OCI-LY1 (cell line): ENCODE measurements around the gene KCNMB2.

ENCODE experiments used
- H2AFZ ChIP-seq: fragments of 200-600 bp; sonication (generic), shearing (Covaris generic); 2 replicates; pipeline ENCODE4 v1.6.0; 2014; ENCODE audit warnings: antibody characterized with exemption, mild to moderate bottlenecking, low read length
- H3F3A ChIP-seq: fragments of 200-600 bp; sonication (generic), shearing (Covaris generic); 2 replicates; pipeline ENCODE4 v1.6.0; 2014; ENCODE audit warnings: mild to moderate bottlenecking, antibody characterized with exemption, low read length, moderate library complexity; ENCODE audit not compliant: insufficient read depth
- H3K27ac ChIP-seq: fragments of 200-600 bp; sonication (generic); 2 replicates; pipeline ENCODE4 v1.5.1; 2014; ENCODE audit warnings: low read length, mixed run types, mild to moderate bottlenecking, low read depth; ENCODE audit not compliant: poor library complexity, severe bottlenecking
- H3K27me3 ChIP-seq: fragments of 200-600 bp; sonication (generic); 2 replicates; pipeline ENCODE4 v1.6.0; 2014; ENCODE audit warnings: antibody characterized with exemption, mild to moderate bottlenecking, low read length, moderate library complexity; ENCODE audit not compliant: insufficient read depth
- H3K36me3 ChIP-seq: fragments of 200-600 bp; sonication (generic); 2 replicates; pipeline ENCODE4 v1.6.1; 2014; ENCODE audit warnings: mild to moderate bottlenecking, antibody characterized with exemption, low read length, moderate library complexity, mixed read lengths; ENCODE audit not compliant: insufficient read depth
- H3K4me1 ChIP-seq: fragments of 200-600 bp; sonication (generic); 2 replicates; pipeline ENCODE4 v1.5.1; 2014; ENCODE audit warnings: mild to moderate bottlenecking, low read length, moderate library complexity; ENCODE audit not compliant: insufficient read depth, severe bottlenecking
- H3K4me2 ChIP-seq: fragments of 200-600 bp; sonication (generic), shearing (Covaris generic); 2 replicates; pipeline ENCODE4 v1.6.1; 2014; ENCODE audit warnings: low read length
- H3K4me3 ChIP-seq: fragments of 200-600 bp; sonication (generic); 2 replicates; pipeline ENCODE4 v1.5.1; 2014; ENCODE audit warnings: low read length, low read depth, mild to moderate bottlenecking, mixed read lengths; ENCODE audit not compliant: poor library complexity, severe bottlenecking
- H3K79me2 ChIP-seq: fragments of 200-600 bp; shearing (Covaris generic); 2 replicates; pipeline ENCODE4 v1.6.1; 2016; ENCODE audit warnings: mixed run types, low read length, mixed read lengths; ENCODE audit not compliant: insufficient read depth
- H3K9ac ChIP-seq: fragments of 200-600 bp; sonication (generic), shearing (Covaris generic); 2 replicates; pipeline ENCODE4 v1.6.1; 2014; ENCODE audit warnings: mild to moderate bottlenecking, low read length, mixed read lengths
- H3K9me2 ChIP-seq: fragments of 200-600 bp; sonication (generic), shearing (Covaris generic); 2 replicates; pipeline ENCODE4 v1.6.1; 2014; ENCODE audit warnings: low read depth, mild to moderate bottlenecking, low read length, mixed read lengths
- H3K9me3 ChIP-seq: fragments of 200-600 bp; shearing (Covaris generic); 2 replicates; pipeline ENCODE4 v1.6.1; 2014; ENCODE audit warnings: low read length, mixed read lengths
- H4K20me1 ChIP-seq: fragments of 200-600 bp; sonication (generic), shearing (Covaris generic); 2 replicates; pipeline ENCODE4 v1.6.0; 2016; ENCODE audit warnings: mild to moderate bottlenecking, low read length; ENCODE audit not compliant: insufficient read depth
- EZH2 ChIP-seq: fragments of 200-600 bp; sonication (generic), shearing (Covaris generic); IDR thresholded peaks from 2 replicates; pipeline ENCODE4 v1.8.0; 2017; ENCODE audit warnings: borderline replicate concordance, mixed run types, mild to moderate bottlenecking, antibody characterized with exemption, low read length, moderate library complexity, mixed read lengths
- TF ChIP-seq, protein P1 (sequence below): fragments of 200-600 bp; sonication (generic), shearing (Covaris generic); IDR thresholded peaks from 2 replicates; pipeline ENCODE4 v1.5.1; 2017; ENCODE audit warnings: mild to moderate bottlenecking, antibody characterized with exemption, low read length, moderate library complexity, mixed read lengths

KCNMB2 gene

DNA sequence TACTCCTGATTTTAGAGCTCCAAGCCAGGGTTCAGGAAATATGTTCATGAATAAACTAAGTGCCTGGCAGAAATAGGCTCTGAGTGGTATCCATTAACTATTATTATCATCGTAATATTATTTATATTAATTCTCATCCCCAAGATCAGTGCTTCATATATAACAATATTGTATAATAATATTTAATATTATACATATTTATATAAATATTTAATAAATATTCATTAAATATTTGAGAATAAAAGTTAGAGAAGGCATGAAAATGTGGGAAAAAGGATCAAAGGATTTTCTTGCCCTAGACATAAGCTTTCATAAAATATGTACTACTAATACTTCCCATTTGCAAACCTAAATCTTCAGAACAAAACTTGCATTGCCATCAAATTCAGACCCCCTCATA lies 338.9 kb downstream of the KCNMB2 start:
- H3F3A ChIP-seq, result no peaks in the 10 kb centered on the region

DNA sequence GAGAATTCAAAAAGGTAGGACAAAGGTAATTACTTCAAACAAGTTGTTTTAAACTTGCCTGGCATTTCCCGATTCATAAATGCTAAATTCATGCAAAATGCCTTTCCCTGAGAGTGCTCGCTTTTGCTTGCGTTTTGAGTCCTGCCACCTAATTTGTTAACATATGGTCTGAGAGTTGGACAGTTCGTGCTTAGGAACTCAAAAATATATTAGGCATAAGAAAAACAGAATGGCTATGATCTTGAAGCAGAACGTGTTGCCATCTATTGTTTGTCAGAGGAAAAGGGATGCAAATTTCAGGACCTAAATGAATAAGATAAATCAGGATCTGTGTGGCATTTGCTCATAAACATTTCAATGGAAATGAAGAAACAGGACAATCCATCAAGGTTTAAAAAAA lies 339.6 kb downstream of the KCNMB2 start:
- no peaks in the 10 kb centered on the region for H3F3A ChIP-seq
- H3K4me1 ChIP-seq, result no peaks in the 10 kb centered on the region
- H2AFZ ChIP-seq, result no peak overlapping the region
- no peak overlapping the region for H3K4me3 ChIP-seq
- no peak overlapping the region for H3K9ac ChIP-seq
- no peaks in the 10 kb centered on the region for H3K9me2 ChIP-seq
- no peaks in the 10 kb centered on the region for H3K36me3 ChIP-seq
- TF ChIP-seq, protein P1, sequence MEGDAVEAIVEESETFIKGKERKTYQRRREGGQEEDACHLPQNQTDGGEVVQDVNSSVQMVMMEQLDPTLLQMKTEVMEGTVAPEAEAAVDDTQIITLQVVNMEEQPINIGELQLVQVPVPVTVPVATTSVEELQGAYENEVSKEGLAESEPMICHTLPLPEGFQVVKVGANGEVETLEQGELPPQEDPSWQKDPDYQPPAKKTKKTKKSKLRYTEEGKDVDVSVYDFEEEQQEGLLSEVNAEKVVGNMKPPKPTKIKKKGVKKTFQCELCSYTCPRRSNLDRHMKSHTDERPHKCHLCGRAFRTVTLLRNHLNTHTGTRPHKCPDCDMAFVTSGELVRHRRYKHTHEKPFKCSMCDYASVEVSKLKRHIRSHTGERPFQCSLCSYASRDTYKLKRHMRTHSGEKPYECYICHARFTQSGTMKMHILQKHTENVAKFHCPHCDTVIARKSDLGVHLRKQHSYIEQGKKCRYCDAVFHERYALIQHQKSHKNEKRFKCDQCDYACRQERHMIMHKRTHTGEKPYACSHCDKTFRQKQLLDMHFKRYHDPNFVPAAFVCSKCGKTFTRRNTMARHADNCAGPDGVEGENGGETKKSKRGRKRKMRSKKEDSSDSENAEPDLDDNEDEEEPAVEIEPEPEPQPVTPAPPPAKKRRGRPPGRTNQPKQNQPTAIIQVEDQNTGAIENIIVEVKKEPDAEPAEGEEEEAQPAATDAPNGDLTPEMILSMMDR, result no peak
- TF ChIP-seq EZH2, result no peak
- H3K27me3 ChIP-seq, result no peaks in the 10 kb centered on the region
- H4K20me1 ChIP-seq, result no peaks in the 10 kb centered on the region
- H3K4me2 ChIP-seq, result no peak overlapping the region
- H3K9me3 ChIP-seq, result no peaks in the 10 kb centered on the region
- H3K79me2 ChIP-seq, result no peaks in the 10 kb centered on the region
- no peak overlapping the region for H3K27ac ChIP-seq

More for the DNA sequence above, 338.9 kb downstream of the KCNMB2 start:
- Histone ChIP-seq H3K79me2 (no peaks in the 10 kb centered on the region), H3K9me3 (no peaks in the 10 kb centered on the region), H3K4me1 (no peaks in the 10 kb centered on the region), H3K27me3 (no peaks in the 10 kb centered on the region), H3K27ac (no peak overlapping the region), H3K9me2 (no peaks in the 10 kb centered on the region), H3K4me2 (no peak overlapping the region), H4K20me1 (no peaks in the 10 kb centered on the region), H3K9ac (no peak overlapping the region), H2AFZ (no peak overlapping the region), H3K36me3 (no peaks in the 10 kb centered on the region), H3K4me3 (no peak overlapping the region)
- no peak for TF ChIP-seq EZH2
- TF ChIP-seq, protein P1, result no peak

DNA sequence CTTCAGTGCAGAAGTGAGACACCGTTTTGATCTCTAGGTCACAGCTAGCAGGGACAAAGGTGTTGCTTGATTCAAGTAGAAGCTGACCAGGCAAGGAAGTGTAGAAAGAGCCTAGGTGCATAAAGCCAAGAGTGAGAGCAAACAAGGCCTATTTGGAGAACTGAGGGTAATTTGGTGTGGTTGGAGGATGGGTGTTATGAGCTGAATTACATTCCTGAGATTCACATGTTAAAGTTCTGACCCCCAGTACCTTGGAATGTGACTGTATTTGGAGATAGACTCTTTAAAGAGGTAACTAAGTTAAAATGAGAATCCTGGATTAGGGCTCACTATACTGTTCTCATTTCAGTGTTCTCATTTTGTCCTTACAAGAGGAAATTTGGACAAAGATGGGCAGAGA lies 344.0 kb downstream of the KCNMB2 start:
- H3K4me3 ChIP-seq, result no peak overlapping the region
- no peak overlapping the region for H3K9ac ChIP-seq
- H3K27me3 ChIP-seq, result no peaks in the 10 kb centered on the region
- no peaks in the 10 kb centered on the region for H4K20me1 ChIP-seq
- H3F3A ChIP-seq, result no peaks in the 10 kb centered on the region
- H3K36me3 ChIP-seq, result no peaks in the 10 kb centered on the region
- H3K27ac ChIP-seq, result no peak overlapping the region
- H3K4me2 ChIP-seq, result no peak overlapping the region
- H2AFZ ChIP-seq, result no peak overlapping the region
- H3K9me2 ChIP-seq, result no peaks in the 10 kb centered on the region
- H3K4me1 ChIP-seq, result no peaks in the 10 kb centered on the region
- no peaks in the 10 kb centered on the region for H3K79me2 ChIP-seq
- TF ChIP-seq, protein P1, result no peak
- H3K9me3 ChIP-seq, result no peaks in the 10 kb centered on the region
